WTC11 (cell line): ENCODE data around the gene HS3ST3A1. TPM values are rescaled to one million over a fixed set of nuclear protein-coding genes. Genes with fewer than 3 reads are reported as not detected.

Experiments used
- ATAC-seq: fragments of 200-7000 bp; cut with Tn5 transposase; 2 replicates; pipeline ENCODE4 v1.10.0; 2021; ENCODE audit warnings: mild to moderate bottlenecking, moderate library complexity
- CTCF ChIA-PET: fragments of 300-600 bp; sonication (Branson Sonifier 250); formaldehyde crosslinking; loops from one replicate; lab custom pipeline; 2021; ENCODE audit warnings: antibody characterized with exemption; lab: Charles Lee
- POLR2A ChIA-PET: fragments of 350-600 bp; sonication (Branson Sonifier 250); formaldehyde crosslinking; loops from one replicate; lab custom pipeline; 2021; ENCODE audit warnings: antibody characterized with exemption; lab: Charles Lee
- DNase-seq: peaks from one replicate; pipeline ENCODE4 v3.0.0; 2021; ENCODE audit warnings: low spot score
- H3K27ac Mint-ChIP-seq: 2 replicates; pipeline ENCODE4 v1.8.0; 2021; ENCODE audit warnings: mixed read lengths
- H3K27me3 Mint-ChIP-seq: 2 replicates; pipeline ENCODE4 v1.8.0; 2021; ENCODE audit warnings: low read depth, mild to moderate bottlenecking, moderate library complexity, mixed read lengths
- H3K36me3 Mint-ChIP-seq: 2 replicates; pipeline ENCODE4 v1.8.0; 2021; ENCODE audit warnings: mixed read lengths
- H3K4me1 Mint-ChIP-seq: 2 replicates; pipeline ENCODE4 v1.8.0; 2022; ENCODE audit warnings: mixed read lengths
- H3K4me3 Mint-ChIP-seq: 2 replicates; pipeline ENCODE4 v1.8.0; 2021; ENCODE audit warnings: mild to moderate bottlenecking, moderate library complexity, mixed read lengths
- H3K9me3 Mint-ChIP-seq: 2 replicates; pipeline ENCODE4 v1.8.0; 2021; ENCODE audit warnings: mixed read lengths
- EMX1 ChIP-seq: fragments of 250-450 bp; sonication (Bioruptor Pico); IDR thresholded peaks from 2 replicates; pipeline ENCODE4 v1.8.0; 2021; ENCODE audit warnings: mild to moderate bottlenecking
- FOXJ3 ChIP-seq: sonication (generic); formaldehyde crosslinking; IDR thresholded peaks from 2 replicates; pipeline ENCODE4 v1.9.0; 2021; ENCODE audit warnings: missing genetic modification reagents, mild to moderate bottlenecking, borderline replicate concordance
- FOXP1 ChIP-seq: sonication (generic); formaldehyde crosslinking; IDR thresholded peaks from 2 replicates; pipeline ENCODE4 v1.8.0; 2022; ENCODE audit warnings: missing genetic modification reagents, mild to moderate bottlenecking, moderate library complexity, borderline replicate concordance
- GTF2I ChIP-seq: fragments of 250-450 bp; sonication (Bioruptor Pico); conservative IDR thresholded peaks from 2 replicates; pipeline ENCODE4 v1.4.0; 2021; ENCODE audit warnings: mild to moderate bottlenecking
- MXD4 ChIP-seq: fragments of 250-450 bp; sonication (Bioruptor Pico); IDR thresholded peaks from 2 replicates; pipeline ENCODE4 v1.8.0; 2021; ENCODE audit warnings: mild to moderate bottlenecking, moderate library complexity, borderline replicate concordance
- NR3C1 ChIP-seq: sonication (generic); formaldehyde crosslinking; conservative IDR thresholded peaks from 2 replicates; pipeline ENCODE4 v1.8.1; 2023; ENCODE audit warnings: low read depth, mild to moderate bottlenecking, missing genetic modification reagents
- RELA ChIP-seq: sonication (generic); formaldehyde crosslinking; IDR thresholded peaks from 2 replicates; pipeline ENCODE4 v1.8.1; 2022; ENCODE audit warnings: missing genetic modification reagents, mild to moderate bottlenecking, borderline replicate concordance
- TCF7 ChIP-seq: sonication (generic); formaldehyde crosslinking; IDR thresholded peaks from 2 replicates; pipeline ENCODE4 v1.8.0; 2022; ENCODE audit warnings: mild to moderate bottlenecking, low read depth, missing genetic modification reagents, moderate library complexity
- total RNA-seq: library from RNA; stranded (reverse); gene quantifications from 3 replicates; pipeline ENCODE4 v1.2.3, GENCODE V29; 2021
- TF ChIP-seq, protein P1 (sequence below): sonication (generic); formaldehyde crosslinking; IDR thresholded peaks from 2 replicates; pipeline ENCODE4 v1.8.1; 2022; ENCODE audit warnings: low read depth, missing genetic modification reagents, borderline replicate concordance
- TF ChIP-seq, protein P2 (sequence below): sonication (generic); formaldehyde crosslinking; IDR thresholded peaks from 2 replicates; pipeline ENCODE4 v1.8.1; 2022; ENCODE audit warnings: mild to moderate bottlenecking, moderate library complexity, missing genetic modification reagents
- TF ChIP-seq, protein P3 (sequence below): sonication (generic); formaldehyde crosslinking; conservative IDR thresholded peaks from 2 replicates; pipeline ENCODE4 v1.8.1; 2023; ENCODE audit warnings: mild to moderate bottlenecking, low read depth, missing genetic modification reagents, moderate library complexity
- TF ChIP-seq, protein P4 (sequence below): sonication (generic); formaldehyde crosslinking; IDR thresholded peaks from 2 replicates; pipeline ENCODE4 v1.8.0; 2023; ENCODE audit warnings: mild to moderate bottlenecking, missing genetic modification reagents
- TF ChIP-seq, protein P5 (sequence below): sonication (generic); formaldehyde crosslinking; IDR thresholded peaks from 2 replicates; pipeline ENCODE4 v1.8.0; 2022; ENCODE audit warnings: mild to moderate bottlenecking, missing genetic modification reagents
- TF ChIP-seq, protein P6 (sequence below): sonication (generic); formaldehyde crosslinking; IDR thresholded peaks from 2 replicates; pipeline ENCODE4 v1.8.0; 2022; ENCODE audit warnings: missing genetic modification reagents
- TF ChIP-seq, protein P7 (sequence below): sonication (generic); formaldehyde crosslinking; IDR thresholded peaks from 2 replicates; pipeline ENCODE4 v1.8.0; 2022; ENCODE audit warnings: mild to moderate bottlenecking, missing genetic modification reagents
- TF ChIP-seq, protein P8 (sequence below): fragments of 250-450 bp; sonication (Bioruptor Pico); IDR thresholded peaks from 2 replicates; pipeline ENCODE4 v1.8.0; 2021; ENCODE audit warnings: mild to moderate bottlenecking

Gene HS3ST3A1
- total RNA-seq, 1 experiment from 2014 or later, result 9.7 TPM

DNA sequence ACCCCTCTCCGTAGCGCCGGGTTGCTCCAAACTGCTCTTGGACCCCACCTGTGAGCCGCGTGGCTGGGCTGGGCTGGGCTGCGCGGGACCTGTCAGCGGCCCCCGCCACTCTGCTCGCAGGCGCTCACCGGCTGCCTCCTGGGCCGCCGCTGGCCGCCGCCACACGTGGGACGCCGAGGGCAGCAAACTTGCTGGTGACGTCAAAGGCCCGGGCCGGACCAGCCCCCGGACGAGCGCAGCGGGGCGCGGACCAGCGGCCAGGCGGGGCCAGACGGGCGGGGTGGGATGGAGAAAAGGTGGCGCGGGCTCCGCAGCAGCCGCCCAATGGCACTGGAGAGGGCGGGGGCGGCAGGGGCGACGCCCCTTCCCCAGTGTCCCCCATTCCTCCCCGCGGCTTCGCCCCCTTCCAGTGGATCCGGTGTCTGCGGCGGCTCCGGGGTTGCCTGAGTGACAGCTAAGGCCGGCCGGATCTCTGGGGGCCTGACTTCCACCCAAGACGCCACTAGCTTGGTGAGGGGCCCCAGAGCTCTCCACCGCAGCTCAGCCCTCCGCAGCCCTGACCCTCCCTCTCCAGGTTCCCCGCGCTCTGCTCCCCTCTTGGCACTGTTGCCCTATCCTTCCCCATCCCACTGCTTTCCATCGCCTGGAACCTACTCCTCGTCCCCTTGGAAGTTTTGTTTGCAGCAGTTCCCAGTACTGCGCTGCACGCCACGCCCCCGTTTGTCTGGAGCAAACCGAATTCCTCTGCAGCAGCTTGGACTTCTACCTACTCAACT lies at the start of gene HS3ST3A1 (continued):
- no peak for TF ChIP-seq FOXJ3
- 0 out of 2 replicates have a peak, but pooled peaks have one; percentile 18 for TF ChIP-seq GTF2I
- no peak for TF ChIP-seq TCF7
- TF ChIP-seq, protein P1, sequence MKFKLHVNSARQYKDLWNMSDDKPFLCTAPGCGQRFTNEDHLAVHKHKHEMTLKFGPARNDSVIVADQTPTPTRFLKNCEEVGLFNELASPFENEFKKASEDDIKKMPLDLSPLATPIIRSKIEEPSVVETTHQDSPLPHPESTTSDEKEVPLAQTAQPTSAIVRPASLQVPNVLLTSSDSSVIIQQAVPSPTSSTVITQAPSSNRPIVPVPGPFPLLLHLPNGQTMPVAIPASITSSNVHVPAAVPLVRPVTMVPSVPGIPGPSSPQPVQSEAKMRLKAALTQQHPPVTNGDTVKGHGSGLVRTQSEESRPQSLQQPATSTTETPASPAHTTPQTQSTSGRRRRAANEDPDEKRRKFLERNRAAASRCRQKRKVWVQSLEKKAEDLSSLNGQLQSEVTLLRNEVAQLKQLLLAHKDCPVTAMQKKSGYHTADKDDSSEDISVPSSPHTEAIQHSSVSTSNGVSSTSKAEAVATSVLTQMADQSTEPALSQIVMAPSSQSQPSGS (CRISPR knock-in tag), result no peak
- TF ChIP-seq FOXP1 (CRISPR knock-in tag), result peak; percentile 56; the same call in 1 of the 2 replicates
- TF ChIP-seq NR3C1 (CRISPR knock-in tag), result no peak
- TF ChIP-seq, protein P2, sequence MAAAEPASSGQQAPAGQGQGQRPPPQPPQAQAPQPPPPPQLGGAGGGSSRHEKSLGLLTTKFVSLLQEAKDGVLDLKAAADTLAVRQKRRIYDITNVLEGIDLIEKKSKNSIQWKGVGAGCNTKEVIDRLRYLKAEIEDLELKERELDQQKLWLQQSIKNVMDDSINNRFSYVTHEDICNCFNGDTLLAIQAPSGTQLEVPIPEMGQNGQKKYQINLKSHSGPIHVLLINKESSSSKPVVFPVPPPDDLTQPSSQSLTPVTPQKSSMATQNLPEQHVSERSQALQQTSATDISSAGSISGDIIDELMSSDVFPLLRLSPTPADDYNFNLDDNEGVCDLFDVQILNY (CRISPR knock-in tag), result peak; percentile 53; the same call in 1 of the 2 replicates
- TF ChIP-seq EMX1, result no peak
- TF ChIP-seq, protein P3, sequence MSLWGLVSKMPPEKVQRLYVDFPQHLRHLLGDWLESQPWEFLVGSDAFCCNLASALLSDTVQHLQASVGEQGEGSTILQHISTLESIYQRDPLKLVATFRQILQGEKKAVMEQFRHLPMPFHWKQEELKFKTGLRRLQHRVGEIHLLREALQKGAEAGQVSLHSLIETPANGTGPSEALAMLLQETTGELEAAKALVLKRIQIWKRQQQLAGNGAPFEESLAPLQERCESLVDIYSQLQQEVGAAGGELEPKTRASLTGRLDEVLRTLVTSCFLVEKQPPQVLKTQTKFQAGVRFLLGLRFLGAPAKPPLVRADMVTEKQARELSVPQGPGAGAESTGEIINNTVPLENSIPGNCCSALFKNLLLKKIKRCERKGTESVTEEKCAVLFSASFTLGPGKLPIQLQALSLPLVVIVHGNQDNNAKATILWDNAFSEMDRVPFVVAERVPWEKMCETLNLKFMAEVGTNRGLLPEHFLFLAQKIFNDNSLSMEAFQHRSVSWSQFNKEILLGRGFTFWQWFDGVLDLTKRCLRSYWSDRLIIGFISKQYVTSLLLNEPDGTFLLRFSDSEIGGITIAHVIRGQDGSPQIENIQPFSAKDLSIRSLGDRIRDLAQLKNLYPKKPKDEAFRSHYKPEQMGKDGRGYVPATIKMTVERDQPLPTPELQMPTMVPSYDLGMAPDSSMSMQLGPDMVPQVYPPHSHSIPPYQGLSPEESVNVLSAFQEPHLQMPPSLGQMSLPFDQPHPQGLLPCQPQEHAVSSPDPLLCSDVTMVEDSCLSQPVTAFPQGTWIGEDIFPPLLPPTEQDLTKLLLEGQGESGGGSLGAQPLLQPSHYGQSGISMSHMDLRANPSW (CRISPR knock-in tag), result no peak

DNA sequence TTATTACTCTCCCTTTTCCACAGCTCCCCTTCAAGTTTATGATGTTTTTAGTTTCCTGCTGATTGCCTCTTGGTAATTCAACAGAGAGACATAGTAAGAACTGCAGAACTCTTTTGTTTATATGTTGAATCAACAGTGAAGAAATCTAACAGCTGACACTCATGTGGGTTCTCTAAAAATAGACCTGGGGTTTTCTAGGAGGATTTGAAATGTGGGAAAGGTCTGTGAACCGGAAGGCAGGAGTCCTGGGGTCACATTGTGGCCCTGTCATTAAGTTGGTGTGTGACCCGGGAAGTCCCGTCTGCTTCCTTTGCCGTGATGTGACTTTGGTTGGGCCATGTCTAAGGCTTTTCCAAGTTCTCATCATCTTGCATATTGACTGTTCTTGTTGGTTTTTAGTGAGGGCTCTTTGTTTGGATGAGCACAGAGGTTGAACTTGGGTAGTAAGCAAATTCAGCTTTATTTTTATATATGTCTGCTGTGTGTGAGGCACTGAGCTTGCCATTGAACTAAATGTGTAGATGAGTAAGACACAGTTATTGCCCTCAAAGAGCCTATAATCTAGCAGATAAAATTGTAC lies 48.5 kb upstream of the HS3ST3A1 start:
- 0 out of 2 replicates have a peak, but pooled peaks cover 4% of the 10 kb centered on the region for H3K4me1 Mint-ChIP-seq
- ChIA-PET CTCF (no interaction called here), POLR2A (no interaction called here)
- no peak for DNase-seq
- TF ChIP-seq GTF2I (no peak), RELA (CRISPR knock-in tag) (no peak), EMX1 (no peak), MXD4 (CRISPR knock-in tag) (no peak), NR3C1 (CRISPR knock-in tag) (no peak)
- TF ChIP-seq, protein P2 (CRISPR knock-in tag), result no peak
- TF ChIP-seq, protein P4, sequence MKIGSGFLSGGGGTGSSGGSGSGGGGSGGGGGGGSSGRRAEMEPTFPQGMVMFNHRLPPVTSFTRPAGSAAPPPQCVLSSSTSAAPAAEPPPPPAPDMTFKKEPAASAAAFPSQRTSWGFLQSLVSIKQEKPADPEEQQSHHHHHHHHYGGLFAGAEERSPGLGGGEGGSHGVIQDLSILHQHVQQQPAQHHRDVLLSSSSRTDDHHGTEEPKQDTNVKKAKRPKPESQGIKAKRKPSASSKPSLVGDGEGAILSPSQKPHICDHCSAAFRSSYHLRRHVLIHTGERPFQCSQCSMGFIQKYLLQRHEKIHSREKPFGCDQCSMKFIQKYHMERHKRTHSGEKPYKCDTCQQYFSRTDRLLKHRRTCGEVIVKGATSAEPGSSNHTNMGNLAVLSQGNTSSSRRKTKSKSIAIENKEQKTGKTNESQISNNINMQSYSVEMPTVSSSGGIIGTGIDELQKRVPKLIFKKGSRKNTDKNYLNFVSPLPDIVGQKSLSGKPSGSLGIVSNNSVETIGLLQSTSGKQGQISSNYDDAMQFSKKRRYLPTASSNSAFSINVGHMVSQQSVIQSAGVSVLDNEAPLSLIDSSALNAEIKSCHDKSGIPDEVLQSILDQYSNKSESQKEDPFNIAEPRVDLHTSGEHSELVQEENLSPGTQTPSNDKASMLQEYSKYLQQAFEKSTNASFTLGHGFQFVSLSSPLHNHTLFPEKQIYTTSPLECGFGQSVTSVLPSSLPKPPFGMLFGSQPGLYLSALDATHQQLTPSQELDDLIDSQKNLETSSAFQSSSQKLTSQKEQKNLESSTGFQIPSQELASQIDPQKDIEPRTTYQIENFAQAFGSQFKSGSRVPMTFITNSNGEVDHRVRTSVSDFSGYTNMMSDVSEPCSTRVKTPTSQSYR, result no peak
- TF ChIP-seq, protein P5, sequence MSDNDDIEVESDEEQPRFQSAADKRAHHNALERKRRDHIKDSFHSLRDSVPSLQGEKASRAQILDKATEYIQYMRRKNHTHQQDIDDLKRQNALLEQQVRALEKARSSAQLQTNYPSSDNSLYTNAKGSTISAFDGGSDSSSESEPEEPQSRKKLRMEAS (CRISPR knock-in tag), result no peak
- TF ChIP-seq, protein P6, sequence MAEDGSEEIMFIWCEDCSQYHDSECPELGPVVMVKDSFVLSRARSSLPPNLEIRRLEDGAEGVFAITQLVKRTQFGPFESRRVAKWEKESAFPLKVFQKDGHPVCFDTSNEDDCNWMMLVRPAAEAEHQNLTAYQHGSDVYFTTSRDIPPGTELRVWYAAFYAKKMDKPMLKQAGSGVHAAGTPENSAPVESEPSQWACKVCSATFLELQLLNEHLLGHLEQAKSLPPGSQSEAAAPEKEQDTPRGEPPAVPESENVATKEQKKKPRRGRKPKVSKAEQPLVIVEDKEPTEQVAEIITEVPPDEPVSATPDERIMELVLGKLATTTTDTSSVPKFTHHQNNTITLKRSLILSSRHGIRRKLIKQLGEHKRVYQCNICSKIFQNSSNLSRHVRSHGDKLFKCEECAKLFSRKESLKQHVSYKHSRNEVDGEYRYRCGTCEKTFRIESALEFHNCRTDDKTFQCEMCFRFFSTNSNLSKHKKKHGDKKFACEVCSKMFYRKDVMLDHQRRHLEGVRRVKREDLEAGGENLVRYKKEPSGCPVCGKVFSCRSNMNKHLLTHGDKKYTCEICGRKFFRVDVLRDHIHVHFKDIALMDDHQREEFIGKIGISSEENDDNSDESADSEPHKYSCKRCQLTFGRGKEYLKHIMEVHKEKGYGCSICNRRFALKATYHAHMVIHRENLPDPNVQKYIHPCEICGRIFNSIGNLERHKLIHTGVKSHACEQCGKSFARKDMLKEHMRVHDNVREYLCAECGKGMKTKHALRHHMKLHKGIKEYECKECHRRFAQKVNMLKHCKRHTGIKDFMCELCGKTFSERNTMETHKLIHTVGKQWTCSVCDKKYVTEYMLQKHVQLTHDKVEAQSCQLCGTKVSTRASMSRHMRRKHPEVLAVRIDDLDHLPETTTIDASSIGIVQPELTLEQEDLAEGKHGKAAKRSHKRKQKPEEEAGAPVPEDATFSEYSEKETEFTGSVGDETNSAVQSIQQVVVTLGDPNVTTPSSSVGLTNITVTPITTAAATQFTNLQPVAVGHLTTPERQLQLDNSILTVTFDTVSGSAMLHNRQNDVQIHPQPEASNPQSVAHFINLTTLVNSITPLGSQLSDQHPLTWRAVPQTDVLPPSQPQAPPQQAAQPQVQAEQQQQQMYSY (CRISPR knock-in tag), result no peak
- TF ChIP-seq, protein P7, sequence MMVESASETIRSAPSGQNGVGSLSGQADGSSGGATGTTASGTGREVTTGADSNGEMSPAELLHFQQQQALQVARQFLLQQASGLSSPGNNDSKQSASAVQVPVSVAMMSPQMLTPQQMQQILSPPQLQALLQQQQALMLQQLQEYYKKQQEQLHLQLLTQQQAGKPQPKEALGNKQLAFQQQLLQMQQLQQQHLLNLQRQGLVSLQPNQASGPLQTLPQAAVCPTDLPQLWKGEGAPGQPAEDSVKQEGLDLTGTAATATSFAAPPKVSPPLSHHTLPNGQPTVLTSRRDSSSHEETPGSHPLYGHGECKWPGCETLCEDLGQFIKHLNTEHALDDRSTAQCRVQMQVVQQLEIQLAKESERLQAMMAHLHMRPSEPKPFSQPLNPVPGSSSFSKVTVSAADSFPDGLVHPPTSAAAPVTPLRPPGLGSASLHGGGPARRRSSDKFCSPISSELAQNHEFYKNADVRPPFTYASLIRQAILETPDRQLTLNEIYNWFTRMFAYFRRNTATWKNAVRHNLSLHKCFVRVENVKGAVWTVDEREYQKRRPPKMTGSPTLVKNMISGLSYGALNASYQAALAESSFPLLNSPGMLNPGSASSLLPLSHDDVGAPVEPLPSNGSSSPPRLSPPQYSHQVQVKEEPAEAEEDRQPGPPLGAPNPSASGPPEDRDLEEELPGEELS, result no peak
- TF ChIP-seq, protein P8, sequence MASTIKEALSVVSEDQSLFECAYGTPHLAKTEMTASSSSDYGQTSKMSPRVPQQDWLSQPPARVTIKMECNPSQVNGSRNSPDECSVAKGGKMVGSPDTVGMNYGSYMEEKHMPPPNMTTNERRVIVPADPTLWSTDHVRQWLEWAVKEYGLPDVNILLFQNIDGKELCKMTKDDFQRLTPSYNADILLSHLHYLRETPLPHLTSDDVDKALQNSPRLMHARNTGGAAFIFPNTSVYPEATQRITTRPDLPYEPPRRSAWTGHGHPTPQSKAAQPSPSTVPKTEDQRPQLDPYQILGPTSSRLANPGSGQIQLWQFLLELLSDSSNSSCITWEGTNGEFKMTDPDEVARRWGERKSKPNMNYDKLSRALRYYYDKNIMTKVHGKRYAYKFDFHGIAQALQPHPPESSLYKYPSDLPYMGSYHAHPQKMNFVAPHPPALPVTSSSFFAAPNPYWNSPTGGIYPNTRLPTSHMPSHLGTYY (CRISPR knock-in tag), result no peak
- ATAC-seq, result no peak
- no peak overlapping the region for H3K4me3 Mint-ChIP-seq
- H3K27me3 Mint-ChIP-seq, result no peaks in the 10 kb centered on the region
- no peaks in the 10 kb centered on the region for H3K9me3 Mint-ChIP-seq
- no peaks in the 10 kb centered on the region for H3K36me3 Mint-ChIP-seq
- H3K27ac Mint-ChIP-seq, result no peak overlapping the region
